Stimulated activated CD4-positive, alpha-beta T cell treated with anti-CD3 and anti-CD28 coated beads, Interleukin-1b, Interleukin-23, amount 100 ng/mL, for 48 hours (primary cell): ENCODE data around the gene GALNT7.
A peak's percentile ranks its signal among the peaks of the same experiment; 100 is the strongest.
"Not testable (repeated sequence)": the region's sequence is repeated elsewhere in the genome, so short reads cannot be mapped to it uniquely, and the experiment has no call there.

Experiments
- DNase-seq: peaks from one replicate; pipeline ENCODE4 v3.0.0-alpha.2; 2020

The GALNT7 gene

GRCh38 chr4:173167758-173168395, 734 bp upstream of the GALNT7 start:
- peak; percentile 6 for DNase-seq

GRCh38 chr4:173169178-173169427, 492 bp downstream of the GALNT7 start:
- no peak for DNase-seq

GRCh38 chr4:173169428-173170181, 994 bp downstream of the GALNT7 start:
- peak; percentile 47 for DNase-seq

GRCh38 chr4:173170182-173170778, 1.7 kb downstream of the GALNT7 start:
- DNase-seq, result no peak

- no peak for DNase-seq
These were observed 2.5 kb downstream of the GALNT7 start for GRCh38 chr4:173171098-173171497.

GRCh38 chr4:173171987-173172386, 3.4 kb downstream of the GALNT7 start:
- DNase-seq, result no peak

- DNase-seq, result no peak
These were observed 5.6 kb downstream of the GALNT7 start for GRCh38 chr4:173174184-173174583.

- no peak for DNase-seq
These were observed 6.0 kb downstream of the GALNT7 start for GRCh38 chr4:173174594-173175012.

GRCh38 chr4:173176010-173176409, 7.4 kb downstream of the GALNT7 start:
- DNase-seq, result no peak

GRCh38 chr4:173177232-173177631, 8.6 kb downstream of the GALNT7 start:
- no peak for DNase-seq

GRCh38 chr4:173178144-173178543, 9.5 kb downstream of the GALNT7 start:
- DNase-seq, result no peak

- DNase-seq, result no peak
These were observed 13.2 kb downstream of the GALNT7 start for GRCh38 chr4:173181848-173182247.

- peak; percentile 11 for DNase-seq
These were observed 13.8 kb downstream of the GALNT7 start for GRCh38 chr4:173182403-173182802.

GRCh38 chr4:173183659-173184247, 15.1 kb downstream of the GALNT7 start:
- DNase-seq, result not testable (repeated sequence)

- no peak for DNase-seq
These were observed 17.4 kb downstream of the GALNT7 start for GRCh38 chr4:173185847-173186510.

- DNase-seq, result no peak
These were observed 19.1 kb downstream of the GALNT7 start for GRCh38 chr4:173187732-173188131.

GRCh38 chr4:173188648-173189047, 20.0 kb downstream of the GALNT7 start:
- DNase-seq, result no peak

GRCh38 chr4:173189117-173189693, 20.6 kb downstream of the GALNT7 start:
- no peak for DNase-seq

GRCh38 chr4:173191623-173192041, 23.0 kb downstream of the GALNT7 start:
- DNase-seq, result no peak

- DNase-seq, result no peak
These were observed 24.0 kb downstream of the GALNT7 start for GRCh38 chr4:173192375-173193162.

GRCh38 chr4:173194157-173194556, 25.5 kb downstream of the GALNT7 start:
- no peak for DNase-seq

GRCh38 chr4:173195109-173195508, 26.5 kb downstream of the GALNT7 start:
- DNase-seq, result no peak
